HG02623 (cell line): ENCODE measurements around the gene ARRDC3.
"Not testable (repeated sequence)": the region's sequence is repeated elsewhere in the genome, so short reads cannot be mapped to it uniquely, and the experiment has no call there.

Experiments used
- ATAC-seq: cut with Tn5 transposase; IDR thresholded peaks from one replicate; pipeline ENCODE4 v1.9.1; 2021; ENCODE audit warnings: moderate library complexity; ENCODE audit not compliant: unreplicated experiment

ARRDC3 gene

DNA sequence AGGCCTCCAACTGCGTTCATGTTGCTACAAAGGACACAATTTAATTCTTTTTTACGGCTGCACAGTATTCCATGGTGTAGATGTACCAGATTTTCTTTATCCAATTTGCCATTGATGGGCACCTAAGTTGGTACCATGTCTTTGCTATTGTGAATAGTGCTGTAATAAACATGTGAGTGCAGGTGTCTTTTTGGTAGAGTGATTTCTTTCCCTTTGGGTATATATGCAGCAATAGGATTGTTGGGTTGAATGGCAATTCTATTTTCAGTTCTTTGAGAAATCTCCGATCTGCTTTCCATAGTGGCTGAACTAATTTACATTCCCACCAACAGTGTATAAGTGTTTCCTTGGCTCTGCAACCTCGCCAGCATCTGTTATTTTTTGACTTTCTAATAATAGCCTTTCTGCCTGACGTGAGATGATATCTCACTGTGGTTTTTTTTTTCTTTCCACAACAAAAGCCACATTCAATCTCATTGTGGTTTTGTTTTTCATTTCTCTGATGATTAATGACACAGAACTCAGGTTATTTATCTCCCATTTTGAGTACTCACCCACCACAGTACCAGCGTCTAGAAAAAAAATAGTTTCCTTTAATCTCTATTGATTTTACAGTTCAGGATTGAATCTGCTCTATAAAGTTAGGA is 21.9 kb downstream of the ARRDC3 start:
- peak; percentile 81 for ATAC-seq

GRCh38 chr5:91359962-91360609 is 23.0 kb downstream of the ARRDC3 start:
- no peak for ATAC-seq

GRCh38 chr5:91357806-91358205 is 25.3 kb downstream of the ARRDC3 start:
- no peak for ATAC-seq

DNA sequence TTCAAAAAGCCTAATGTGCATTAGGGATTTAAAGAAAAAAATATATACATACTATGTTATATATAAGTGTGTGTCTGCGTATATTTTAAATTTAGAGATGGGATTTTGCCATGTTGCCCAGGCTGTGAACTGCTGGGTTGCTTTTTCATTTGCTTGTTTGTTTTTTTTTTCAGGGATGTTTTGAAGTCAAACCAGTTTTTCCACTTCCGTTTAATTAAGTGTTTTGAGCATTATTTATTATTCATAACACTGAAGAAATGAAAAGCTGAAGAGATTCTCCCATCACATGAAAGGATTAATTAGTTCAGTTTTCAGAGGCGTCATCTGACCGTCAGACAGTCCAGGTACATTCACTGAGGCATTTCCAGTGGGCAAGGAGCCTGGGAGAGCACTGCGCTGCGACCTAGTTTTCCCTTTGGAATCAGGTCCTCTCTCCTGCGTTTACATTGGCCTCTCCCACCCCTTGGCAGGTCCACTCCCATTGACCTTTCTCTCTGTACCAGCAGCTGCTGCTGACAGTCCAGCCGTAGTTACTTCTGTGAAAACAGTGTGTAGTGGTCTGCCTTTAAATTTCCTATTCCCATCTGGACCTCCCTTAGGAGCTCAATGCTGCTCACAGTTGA is 26.0 kb downstream of the ARRDC3 start:
- ATAC-seq: no peak

DNA sequence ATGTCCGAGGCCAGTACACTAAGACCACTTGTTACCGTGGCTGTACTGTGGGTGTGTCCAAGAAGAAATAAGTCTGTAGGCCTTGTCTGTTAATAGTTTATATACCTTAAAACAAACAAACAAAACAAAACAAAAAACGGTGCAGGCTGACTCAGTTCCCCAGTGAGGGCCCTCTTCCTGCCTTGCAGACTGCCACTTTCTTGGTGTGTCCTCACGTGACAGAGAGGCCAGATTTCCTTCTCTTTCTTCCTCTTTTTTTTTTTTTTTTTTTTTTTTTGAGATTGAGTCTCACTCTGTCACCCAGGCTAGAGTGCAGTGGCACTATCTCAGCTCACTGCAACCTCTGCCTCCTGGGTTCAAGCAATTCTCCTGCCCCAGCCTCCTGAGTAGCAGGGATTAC is 28.2 kb downstream of the ARRDC3 start:
- not testable (repeated sequence) for ATAC-seq

DNA sequence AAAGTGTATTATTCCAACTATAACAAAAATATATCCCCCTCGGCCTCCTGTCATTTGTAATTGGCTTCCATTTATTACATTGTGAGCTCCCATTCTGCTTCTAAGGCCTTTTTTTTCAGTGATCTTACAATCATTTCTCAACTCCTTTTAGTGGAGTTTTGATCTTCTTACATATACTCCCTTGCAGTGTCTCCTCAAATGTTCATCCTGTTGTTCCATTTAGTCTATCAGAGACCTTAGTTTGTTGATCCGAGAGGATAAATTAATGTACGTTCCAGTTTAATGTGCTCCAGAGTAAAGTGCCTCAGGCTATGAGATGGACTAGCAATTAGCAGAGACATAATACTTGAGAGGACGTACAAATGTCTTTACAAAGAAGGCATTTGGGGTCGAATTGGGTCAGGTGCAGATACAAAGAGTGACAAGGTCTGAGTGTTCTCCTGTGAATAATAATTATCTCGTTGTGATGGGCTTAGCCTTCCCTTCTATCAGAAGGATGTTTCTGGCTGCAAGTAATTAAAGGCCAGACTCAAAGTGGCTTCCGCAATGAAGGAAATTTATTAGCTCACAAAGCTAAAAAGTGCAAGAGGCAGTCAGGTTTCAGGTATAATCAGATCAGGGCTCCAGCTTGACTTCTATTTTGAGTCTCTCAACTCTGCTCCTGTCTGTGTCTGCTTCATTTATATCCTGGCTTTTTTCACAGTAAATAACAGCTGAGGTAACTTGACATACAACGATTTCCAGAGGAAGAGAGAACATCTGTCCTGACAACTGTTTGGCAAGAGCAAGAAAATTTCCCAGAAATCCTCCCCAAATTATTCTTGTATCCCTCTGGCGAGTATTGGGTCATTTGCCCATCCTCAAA is 30.1 kb downstream of the ARRDC3 start:
- no peak for ATAC-seq

- no peak for ATAC-seq
These were observed 37.7 kb downstream of the ARRDC3 start for GRCh38 chr5:91345461-91345860.

DNA sequence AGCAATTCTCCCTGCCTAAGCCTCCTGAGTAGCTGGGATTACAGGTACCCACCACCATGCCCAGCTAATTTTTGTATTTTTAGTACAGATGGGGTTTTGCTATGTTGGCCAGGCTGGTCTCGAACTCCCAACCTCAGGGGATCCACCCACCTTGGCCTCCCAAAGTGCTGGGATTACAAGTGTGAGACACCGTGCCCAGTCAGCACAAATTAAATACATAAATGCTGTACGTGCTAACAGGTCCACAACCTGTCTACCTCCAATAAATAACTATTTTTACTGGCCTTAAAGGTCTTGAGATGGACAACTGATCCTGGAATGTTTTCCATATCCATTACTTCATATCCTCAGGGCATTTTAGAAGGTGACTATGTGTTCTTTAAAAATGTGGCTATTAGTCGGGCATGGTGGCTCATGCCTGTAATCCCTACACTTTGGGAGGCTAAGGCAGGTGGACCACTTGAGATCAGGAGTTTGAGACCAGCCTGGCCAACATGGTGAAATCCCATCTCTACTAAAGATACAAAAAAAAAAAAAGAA is 38.4 kb downstream of the ARRDC3 start:
- ATAC-seq: not testable (repeated sequence)

GRCh38 chr5:91343916-91344315 is 39.2 kb downstream of the ARRDC3 start:
- no peak for ATAC-seq

- not testable (repeated sequence) for ATAC-seq
These were observed 40.2 kb downstream of the ARRDC3 start for GRCh38 chr5:91342931-91343330.

GRCh38 chr5:91341154-91341553 is 42.0 kb downstream of the ARRDC3 start:
- ATAC-seq: no peak

DNA sequence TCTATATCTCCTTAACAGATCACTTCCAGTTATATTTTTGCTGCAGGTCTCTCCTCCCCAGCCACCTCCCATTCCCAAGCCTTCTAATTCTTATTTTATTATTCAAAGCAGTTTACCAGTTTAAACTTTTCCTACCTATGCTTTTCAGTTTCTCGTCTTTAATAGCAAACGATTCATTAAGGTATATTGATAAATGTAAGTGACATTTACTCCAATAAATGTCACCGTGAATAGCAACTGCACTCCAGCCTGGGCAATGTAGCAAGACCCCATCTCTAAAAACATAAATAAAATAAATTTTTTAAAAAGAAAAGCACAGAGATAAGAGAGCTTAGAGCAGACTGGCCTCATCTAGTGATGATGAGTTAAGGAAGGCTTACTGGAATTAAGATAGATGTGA is 42.6 kb downstream of the ARRDC3 start:
- no peak for ATAC-seq

- no peak for ATAC-seq
These were observed 43.9 kb downstream of the ARRDC3 start for GRCh38 chr5:91339063-91339705.

DNA sequence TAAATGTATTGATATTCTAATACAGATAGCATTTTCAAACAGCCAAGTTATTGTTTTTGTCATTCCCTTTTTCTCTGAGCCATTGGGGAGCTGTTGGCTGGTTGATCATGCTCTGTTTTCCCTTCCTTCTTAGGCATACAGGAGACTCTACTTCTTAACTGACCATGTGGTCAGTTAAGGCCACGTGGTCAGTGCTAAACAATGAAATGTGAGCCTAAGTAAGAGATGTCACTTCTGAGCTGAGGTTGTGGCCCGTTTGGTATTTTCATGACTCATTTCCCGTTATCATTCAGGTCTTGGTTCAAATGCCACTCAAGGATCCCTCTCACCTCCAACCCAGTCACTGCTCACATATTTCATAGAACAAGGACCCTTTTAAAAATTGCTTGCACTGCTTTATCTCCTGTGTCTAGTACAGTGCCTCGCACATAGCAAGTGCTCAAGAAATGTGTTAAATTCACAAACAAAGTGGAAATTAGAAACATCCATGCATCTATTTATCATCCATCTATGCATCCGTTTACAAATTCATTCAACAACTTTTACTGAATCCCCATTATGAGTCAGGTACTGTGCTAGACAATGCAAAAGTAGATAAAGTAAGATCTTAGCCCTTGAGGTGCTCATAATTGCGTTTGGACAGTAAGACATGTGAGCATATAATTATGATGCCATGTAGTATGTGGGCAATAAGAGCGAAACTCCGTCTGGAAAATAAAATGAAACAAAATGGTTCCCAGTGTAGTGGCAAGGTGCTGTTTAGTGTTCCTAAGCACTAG is 50.7 kb downstream of the ARRDC3 start:
- ATAC-seq: no peak

DNA sequence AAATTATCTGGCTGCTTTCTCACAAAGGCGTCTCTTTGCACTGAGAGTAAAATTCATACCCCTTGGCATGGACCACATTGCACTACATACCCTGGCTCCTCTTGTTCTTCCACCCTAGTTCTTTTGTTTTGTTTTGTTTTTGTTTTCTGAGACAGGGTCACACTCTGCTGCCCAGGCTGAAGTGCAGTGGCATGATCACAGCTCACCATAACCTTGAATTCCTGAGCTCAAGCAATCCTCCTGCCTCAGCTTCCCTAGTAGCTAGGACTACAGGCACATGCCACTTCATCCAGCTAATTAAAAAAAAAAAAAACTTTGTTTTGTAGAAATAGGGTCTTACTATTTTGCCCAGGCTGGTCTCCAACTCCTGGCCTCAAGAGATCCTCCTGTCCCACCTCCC is 51.4 kb downstream of the ARRDC3 start:
- no peak for ATAC-seq

- no peak for ATAC-seq
These were observed 53.8 kb downstream of the ARRDC3 start for GRCh38 chr5:91329283-91329682.

DNA sequence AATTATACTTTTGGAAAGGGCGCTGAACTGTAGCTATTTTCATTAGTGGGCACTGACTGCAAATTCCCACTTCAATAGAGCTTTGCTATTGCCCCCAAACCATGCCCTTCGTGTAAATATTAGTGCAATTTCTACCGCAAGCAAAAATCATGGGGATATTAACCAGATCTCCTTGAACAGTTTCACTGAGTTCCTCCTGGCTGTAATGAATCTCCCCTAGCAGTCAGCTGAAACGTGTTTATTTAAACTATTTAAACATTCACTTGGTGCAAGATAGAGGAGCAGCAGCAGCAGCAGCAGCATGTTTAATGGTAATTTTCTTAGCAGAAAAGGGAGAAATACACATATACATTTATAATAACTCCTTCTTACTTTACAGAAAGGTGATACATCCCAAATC is 54.4 kb downstream of the ARRDC3 start:
- no peak for ATAC-seq

- not testable (repeated sequence) for ATAC-seq
These were observed 60.1 kb downstream of the ARRDC3 start for GRCh38 chr5:91322981-91323380.

DNA sequence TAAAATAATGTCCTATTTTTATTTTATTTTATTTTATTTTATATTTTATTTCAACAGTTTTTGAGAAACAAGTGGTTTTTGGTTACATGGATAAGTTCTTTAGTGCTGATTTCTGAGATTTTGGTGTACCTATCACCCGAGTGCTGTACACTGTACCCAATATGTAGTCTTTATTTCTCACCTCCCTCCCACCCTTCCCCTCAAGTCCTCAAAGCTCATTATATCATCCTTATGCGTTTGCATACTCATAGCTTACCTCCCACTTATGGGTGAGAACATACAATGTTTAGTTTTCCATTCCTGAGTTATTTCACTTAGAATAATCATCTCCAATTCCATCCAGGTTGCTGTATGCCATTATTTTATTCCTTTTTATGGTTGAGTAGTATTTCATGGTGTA is 63.5 kb downstream of the ARRDC3 start:
- no peak for ATAC-seq

DNA sequence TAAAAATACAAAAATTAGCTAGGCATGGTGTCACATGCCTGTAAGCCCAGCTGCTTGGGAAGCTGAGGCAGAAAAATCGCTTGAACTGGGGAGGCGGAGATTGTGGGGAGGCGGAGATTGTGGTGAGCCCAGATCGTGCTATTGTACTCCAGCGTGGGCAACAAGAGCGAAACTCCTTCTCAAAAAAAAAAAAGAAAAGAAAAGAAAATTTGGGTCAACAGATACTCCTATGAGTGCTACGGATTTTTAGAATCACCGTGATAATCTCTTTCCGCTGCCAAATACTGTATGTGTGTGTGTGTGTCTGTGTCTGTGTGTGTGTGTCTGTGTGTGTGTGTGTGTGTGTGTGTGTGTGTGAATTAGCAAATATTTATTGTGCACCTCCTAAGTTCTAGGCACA is 64.4 kb downstream of the ARRDC3 start:
- no peak for ATAC-seq
